ENCODE results near the gene SCFD1. TPM values are rescaled to one million over a fixed set of nuclear protein-coding genes. Genes with fewer than 3 reads are reported as not detected.

The SCFD1 gene
- total RNA-seq, 1 experiment from 2014 or later: 38.1 TPM

- Histone ChIP-seq H3K4me3 (no peak overlapping the region), H4K20me1 (ENCODE audit: insufficient read depth) (no peaks in the 10 kb centered on the region), H3K27me3 (ENCODE audit: insufficient read depth, low read depth) (no peaks in the 10 kb centered on the region), H3F3A (ENCODE audit: insufficient read depth, low read depth) (no peaks in the 10 kb centered on the region), H2AFZ (no peak overlapping the region), H3K9me2 (ENCODE audit: insufficient read depth) (no peaks in the 10 kb centered on the region), H3K9me3 (ENCODE audit: insufficient read depth, low read depth) (no peaks in the 10 kb centered on the region), H3K4me2 (no peak overlapping the region), H3K36me3 (ENCODE audit: low read depth) (no peaks in the 10 kb centered on the region), H3K27ac (no peak overlapping the region), H3K79me2 (ENCODE audit: low read depth) (no peaks in the 10 kb centered on the region), H3K4me1 (replicated peaks; ENCODE audit: insufficient read depth) (no peaks in the 10 kb centered on the region)
- ChIA-PET POLR2A (ENCODE audit: unreplicated experiment) (no interaction called here), CTCF (no interaction called here)
- intact Hi-C loops (cut with micrococcal nuclease; ENCODE audit: unreplicated experiment): no loop called here
- no TSS peak for BruUV-seq (replicated peaks)
- TF ChIP-seq EZH2 (IDR thresholded peaks at IDR 0.05; ENCODE audit: low read depth): no peak
- no peak for DNase-seq
Measured at GRCh38 chr14:30719137-30719536, 97.0 kb downstream of the SCFD1 start.

DNA sequence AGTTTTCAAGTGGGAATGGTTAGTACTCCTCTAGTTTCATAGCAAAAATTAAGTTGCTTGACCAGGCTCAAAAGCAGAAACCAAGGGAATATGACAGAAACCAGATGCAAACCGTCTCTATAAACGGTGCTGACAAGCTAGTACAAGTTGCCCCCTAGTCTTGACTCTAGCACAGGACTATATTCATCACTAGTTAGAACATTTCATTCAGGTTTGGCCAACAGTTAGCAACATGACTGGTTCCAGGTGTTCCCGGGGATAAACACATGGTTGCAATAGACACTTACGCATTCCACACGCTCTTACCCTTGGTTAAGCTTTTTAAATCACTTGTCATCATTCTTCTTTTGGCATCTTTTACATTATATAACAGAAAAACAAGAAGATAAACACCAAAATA is 103.6 kb downstream of the SCFD1 start:
- H3K9me2 ChIP-seq (ENCODE audit: insufficient read depth): no peaks in the 10 kb centered on the region
- no peaks in the 10 kb centered on the region for H3K27me3 ChIP-seq (ENCODE audit: insufficient read depth, low read depth)
- ChIA-PET POLR2A (ENCODE audit: unreplicated experiment) (no interaction called here), CTCF (no interaction called here)
- no peak for DNase-seq
- no peak overlapping the region for H2AFZ ChIP-seq
- BruUV-seq (replicated peaks): no TSS peak
- no peaks in the 10 kb centered on the region for H3K4me1 ChIP-seq (replicated peaks; ENCODE audit: insufficient read depth)
- H3F3A ChIP-seq (ENCODE audit: insufficient read depth, low read depth): no peaks in the 10 kb centered on the region
- H3K79me2 ChIP-seq (ENCODE audit: low read depth): no peaks in the 10 kb centered on the region
- TF ChIP-seq EZH2 (IDR thresholded peaks at IDR 0.05; ENCODE audit: low read depth) (no peak), CTCF (conservative IDR thresholded peaks at IDR 0.05) (no peak)
- no peaks in the 10 kb centered on the region for H4K20me1 ChIP-seq (ENCODE audit: insufficient read depth)
- H3K4me2 ChIP-seq: no peak overlapping the region
- no peaks in the 10 kb centered on the region for H3K9me3 ChIP-seq (ENCODE audit: insufficient read depth, low read depth)
- intact Hi-C loops (cut with micrococcal nuclease; ENCODE audit: unreplicated experiment): no loop called here
- H3K36me3 ChIP-seq (ENCODE audit: low read depth): 0 out of 2 replicates have a peak, but pooled peaks cover 7% of the 10 kb centered on the region
- H3K4me3 ChIP-seq: no peak overlapping the region
- no peak overlapping the region for H3K27ac ChIP-seq

DNA sequence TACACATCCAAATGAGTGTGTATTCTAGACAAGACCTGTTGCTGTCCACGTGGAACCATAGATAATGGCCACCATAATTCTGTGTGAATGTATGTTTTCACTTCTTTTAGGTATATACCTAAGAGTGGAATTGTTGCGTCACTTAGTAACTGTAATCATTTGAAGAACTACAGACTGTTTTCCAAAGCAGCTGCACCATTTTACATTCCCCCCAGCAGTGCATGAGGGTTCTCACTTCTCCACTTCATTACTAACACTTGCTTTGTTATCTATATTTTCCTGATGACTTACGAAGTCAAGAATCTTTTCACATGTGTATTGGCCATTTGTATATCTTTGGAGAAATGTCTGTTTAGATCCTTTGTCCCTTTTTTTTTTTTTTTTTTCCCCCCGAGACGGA is 106.4 kb downstream of the SCFD1 start:
- 0 out of 2 replicates have a peak, but pooled peaks cover 7% of the 10 kb centered on the region for H3K36me3 ChIP-seq (ENCODE audit: low read depth)
- H3K27me3 ChIP-seq (ENCODE audit: insufficient read depth, low read depth): no peaks in the 10 kb centered on the region
- no peaks in the 10 kb centered on the region for H3F3A ChIP-seq (ENCODE audit: insufficient read depth, low read depth)
- intact Hi-C loops (cut with micrococcal nuclease; ENCODE audit: unreplicated experiment): no loop called here
- ChIA-PET POLR2A (ENCODE audit: unreplicated experiment) (no interaction called here), CTCF (no interaction called here)
- no peak overlapping the region for H3K27ac ChIP-seq
- H3K4me3 ChIP-seq: no peak overlapping the region
- TF ChIP-seq CTCF (conservative IDR thresholded peaks at IDR 0.05): no peak
- TF ChIP-seq EZH2 (IDR thresholded peaks at IDR 0.05; ENCODE audit: low read depth): no peak
- H3K9me3 ChIP-seq (ENCODE audit: insufficient read depth, low read depth): no peaks in the 10 kb centered on the region
- no peak overlapping the region for H3K4me2 ChIP-seq
- H4K20me1 ChIP-seq (ENCODE audit: insufficient read depth): no peaks in the 10 kb centered on the region
- H3K79me2 ChIP-seq (ENCODE audit: low read depth): no peaks in the 10 kb centered on the region
- no peaks in the 10 kb centered on the region for H3K4me1 ChIP-seq (replicated peaks; ENCODE audit: insufficient read depth)
- H3K9me2 ChIP-seq (ENCODE audit: insufficient read depth): no peaks in the 10 kb centered on the region
- BruUV-seq (replicated peaks): no TSS peak
- no peak for DNase-seq
- H2AFZ ChIP-seq: no peak overlapping the region

DNA sequence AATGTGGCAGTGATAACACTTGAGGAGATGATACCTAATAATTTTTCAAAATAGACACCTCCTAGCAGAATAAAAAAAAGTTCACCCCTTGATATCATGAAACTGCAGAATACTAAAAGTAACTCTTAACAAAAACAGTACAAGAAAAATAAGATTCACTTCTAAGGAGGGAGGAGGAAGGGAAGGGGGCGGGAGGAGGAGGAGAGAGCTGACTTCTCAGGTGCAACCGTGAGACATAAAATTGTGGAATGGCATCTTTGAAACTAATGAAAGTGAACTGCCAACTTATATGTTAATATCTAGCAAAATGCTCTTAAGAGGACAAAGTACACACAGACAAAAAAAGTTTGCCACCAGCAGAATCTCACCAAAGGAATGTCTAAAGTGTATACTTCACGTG is 115.8 kb downstream of the SCFD1 start:
- Histone ChIP-seq H3K9me3 (ENCODE audit: insufficient read depth, low read depth) (no peaks in the 10 kb centered on the region), H3K4me2 (no peak overlapping the region), H3K4me1 (replicated peaks; ENCODE audit: insufficient read depth) (no peaks in the 10 kb centered on the region), H3K79me2 (ENCODE audit: low read depth) (no peaks in the 10 kb centered on the region), H3K36me3 (ENCODE audit: low read depth) (peaks cover 5% of the 10 kb centered on the region; the same call in 1 of the 2 replicates), H4K20me1 (ENCODE audit: insufficient read depth) (no peaks in the 10 kb centered on the region), H3K27ac (no peak overlapping the region), H3K27me3 (ENCODE audit: insufficient read depth, low read depth) (no peaks in the 10 kb centered on the region), H3K4me3 (no peak overlapping the region), H3F3A (ENCODE audit: insufficient read depth, low read depth) (no peaks in the 10 kb centered on the region), H3K9me2 (ENCODE audit: insufficient read depth) (no peaks in the 10 kb centered on the region), H2AFZ (no peak overlapping the region)
- ChIA-PET CTCF (no interaction called here), POLR2A (ENCODE audit: unreplicated experiment) (no interaction called here)
- no peak for DNase-seq
- TF ChIP-seq CTCF (conservative IDR thresholded peaks at IDR 0.05) (no peak), EZH2 (IDR thresholded peaks at IDR 0.05; ENCODE audit: low read depth) (no peak)
- BruUV-seq (replicated peaks): no TSS peak
- intact Hi-C loops (cut with micrococcal nuclease; ENCODE audit: unreplicated experiment): no loop called here
